MM.1S (cell line): Measurements from ENCODE around the gene INS.

Experiments
- CTCF ChIP-seq: fragments of 300-600 bp; sonication (generic); IDR thresholded peaks from 2 replicates; pipeline ENCODE4 v1.5.1; 2016; ENCODE audit warnings: antibody characterized with exemption, low read length, mixed read lengths
- EZH2 ChIP-seq: fragments of 300-600 bp; sonication (generic); optimal IDR thresholded peaks from 2 replicates; pipeline ENCODE3; 2017; ENCODE audit warnings: low read depth, mild to moderate bottlenecking, antibody characterized with exemption, low read length, mixed read lengths
- EZH2phosphoT487 ChIP-seq: fragments of 300-600 bp; sonication (generic); IDR thresholded peaks from 2 replicates; pipeline ENCODE4 v1.6.1; 2018; ENCODE audit warnings: antibody characterized with exemption, low read length

- TF ChIP-seq CTCF: no peak
- TF ChIP-seq EZH2phosphoT487: no peak
- no peak for TF ChIP-seq EZH2
Observed at GRCh38 chr11:2136209-2136951, 24.6 kb downstream of the INS start.
